A204.1 (cell line): ENCODE measurements around the gene KCNA10.

Experiments
- FAIRE-seq: peaks from 2 replicates; lab custom pipeline; 2012; peaks lifted over from hg19 to GRCh38; lab: Jason Lieb, UNC

KCNA10 gene

GRCh38 chr1:110519125-110519810 lies at the start of gene KCNA10:
Gene KCNA10, minus strand, starts transcription at chr1:110519175. Its CDS starts 388 bp downstream, at chr1:110518787.
- FAIRE-seq: no peak

GRCh38 chr1:110566836-110567235 lies 47.9 kb upstream of the KCNA10 start:
- no peak for FAIRE-seq

GRCh38 chr1:110565565-110565964 lies 46.6 kb upstream of the KCNA10 start:
- no peak for FAIRE-seq

- FAIRE-seq: no peak
Observed at GRCh38 chr1:110563089-110563488, 44.1 kb upstream of the KCNA10 start.

- FAIRE-seq: no peak
Observed at GRCh38 chr1:110561596-110561995, 42.6 kb upstream of the KCNA10 start.

GRCh38 chr1:110559157-110559556 lies 40.2 kb upstream of the KCNA10 start:
- FAIRE-seq: no peak

GRCh38 chr1:110557481-110557880 lies 38.5 kb upstream of the KCNA10 start:
- FAIRE-seq: no peak

- no peak for FAIRE-seq
Observed at GRCh38 chr1:110556471-110556807, 37.5 kb upstream of the KCNA10 start.

GRCh38 chr1:110555807-110556470 lies 37.0 kb upstream of the KCNA10 start:
- FAIRE-seq: no peak

GRCh38 chr1:110554871-110555801 lies 36.2 kb upstream of the KCNA10 start:
- FAIRE-seq: no peak

- no peak for FAIRE-seq
Observed at GRCh38 chr1:110551278-110551809, 32.4 kb upstream of the KCNA10 start.

- FAIRE-seq: no peak
Observed at GRCh38 chr1:110549831-110550230, 30.9 kb upstream of the KCNA10 start.

- no peak for FAIRE-seq
Observed at GRCh38 chr1:110548381-110548780, 29.4 kb upstream of the KCNA10 start.

GRCh38 chr1:110547017-110547416 lies 28.0 kb upstream of the KCNA10 start:
- no peak for FAIRE-seq

- no peak for FAIRE-seq
Observed at GRCh38 chr1:110545492-110545891, 26.5 kb upstream of the KCNA10 start.

GRCh38 chr1:110544753-110545152 lies 25.8 kb upstream of the KCNA10 start:
- FAIRE-seq: no peak

- FAIRE-seq: no peak
Observed at GRCh38 chr1:110542725-110543124, 23.8 kb upstream of the KCNA10 start.

- FAIRE-seq: no peak
Observed at GRCh38 chr1:110541906-110542395, 23.0 kb upstream of the KCNA10 start.

- no peak for FAIRE-seq
Observed at GRCh38 chr1:110540891-110541685, 22.1 kb upstream of the KCNA10 start.

- FAIRE-seq: no peak
Observed at GRCh38 chr1:110538921-110539320, 19.9 kb upstream of the KCNA10 start.

GRCh38 chr1:110538075-110538474 lies 19.1 kb upstream of the KCNA10 start:
- FAIRE-seq: no peak

GRCh38 chr1:110535985-110536384 lies 17.0 kb upstream of the KCNA10 start:
- FAIRE-seq: no peak
